ENCODE measurements around the gene ZBTB9.
"Not testable (repeated sequence)": the region's sequence is repeated elsewhere in the genome, so short reads cannot be mapped to it uniquely, and the experiment has no call there.

DNA sequence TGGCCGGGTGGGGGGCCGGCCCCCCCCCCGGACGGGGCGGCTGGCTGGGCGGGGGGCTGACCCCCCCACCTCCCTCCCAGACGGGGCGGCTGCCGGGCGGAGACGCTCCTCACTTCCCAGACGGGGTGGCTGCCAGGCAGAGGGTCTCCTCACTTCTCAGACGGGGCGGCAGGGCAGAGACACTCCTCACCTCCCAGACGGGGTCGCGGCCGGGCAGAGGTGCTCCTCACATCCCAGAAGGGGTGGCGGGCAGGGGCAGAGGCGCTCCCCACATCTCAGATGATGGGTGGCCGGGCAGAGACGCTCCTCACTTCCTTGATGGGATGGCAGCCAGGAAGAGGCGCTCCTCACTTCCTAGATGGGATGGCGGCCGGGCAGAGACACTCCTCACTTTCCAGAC is 31.3 kb downstream of the ZBTB9 start:
- TF ChIP-seq, protein P1, sequence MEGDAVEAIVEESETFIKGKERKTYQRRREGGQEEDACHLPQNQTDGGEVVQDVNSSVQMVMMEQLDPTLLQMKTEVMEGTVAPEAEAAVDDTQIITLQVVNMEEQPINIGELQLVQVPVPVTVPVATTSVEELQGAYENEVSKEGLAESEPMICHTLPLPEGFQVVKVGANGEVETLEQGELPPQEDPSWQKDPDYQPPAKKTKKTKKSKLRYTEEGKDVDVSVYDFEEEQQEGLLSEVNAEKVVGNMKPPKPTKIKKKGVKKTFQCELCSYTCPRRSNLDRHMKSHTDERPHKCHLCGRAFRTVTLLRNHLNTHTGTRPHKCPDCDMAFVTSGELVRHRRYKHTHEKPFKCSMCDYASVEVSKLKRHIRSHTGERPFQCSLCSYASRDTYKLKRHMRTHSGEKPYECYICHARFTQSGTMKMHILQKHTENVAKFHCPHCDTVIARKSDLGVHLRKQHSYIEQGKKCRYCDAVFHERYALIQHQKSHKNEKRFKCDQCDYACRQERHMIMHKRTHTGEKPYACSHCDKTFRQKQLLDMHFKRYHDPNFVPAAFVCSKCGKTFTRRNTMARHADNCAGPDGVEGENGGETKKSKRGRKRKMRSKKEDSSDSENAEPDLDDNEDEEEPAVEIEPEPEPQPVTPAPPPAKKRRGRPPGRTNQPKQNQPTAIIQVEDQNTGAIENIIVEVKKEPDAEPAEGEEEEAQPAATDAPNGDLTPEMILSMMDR (IDR thresholded peaks at IDR 0.05; ENCODE audit: insufficient read depth, low read length, poor library complexity, severe bottlenecking), result not testable (repeated sequence)
- TF ChIP-seq EZH2phosphoT487 (conservative IDR thresholded peaks at IDR 0.05; ENCODE audit: low read length), result not testable (repeated sequence)
